GM23338 (cell line): Measurements from ENCODE around the gene HSF5. TPM values are rescaled to one million over a fixed set of nuclear protein-coding genes. Genes with fewer than 3 reads are reported as not detected.

Experiments used
- ATAC-seq: fragments of 200-7000 bp; cut with Tn5 transposase; 3 replicates; pipeline ENCODE4 v1.9.1; 2020
- DNase-seq: peaks from one replicate; pipeline ENCODE4 v3.0.0-alpha.2; 2015; ENCODE audit warnings: low spot score
- H2AFZ ChIP-seq: fragments of 200-600 bp; sonication (generic); 2 replicates; pipeline ENCODE4 v1.8.0; 2016; ENCODE audit warnings: antibody characterized with exemption, mild to moderate bottlenecking, moderate library complexity
- H3F3A ChIP-seq: fragments of 200-600 bp; sonication (generic); replicated peaks from 2 replicates; pipeline ENCODE4 v1.8.0; 2017; ENCODE audit warnings: antibody characterized with exemption, mixed run types, low read depth
- H3K27ac ChIP-seq: fragments of 200-600 bp; sonication (generic); 2 replicates; pipeline ENCODE4 v1.6.1; 2016; ENCODE audit warnings: low read depth
- H3K27me3 ChIP-seq: fragments of 200-600 bp; sonication (generic); 2 replicates; pipeline ENCODE4 v1.8.0; 2016; ENCODE audit warnings: mild to moderate bottlenecking, mixed run types, moderate library complexity; ENCODE audit not compliant: insufficient read depth
- H3K36me3 ChIP-seq: fragments of 200-600 bp; sonication (generic); 2 replicates; pipeline ENCODE4 v1.8.0; 2016; ENCODE audit warnings: mild to moderate bottlenecking; ENCODE audit not compliant: insufficient read depth
- H3K4me1 ChIP-seq: fragments of 200-600 bp; sonication (generic); 2 replicates; pipeline ENCODE4 v1.8.0; 2016; ENCODE audit warnings: mild to moderate bottlenecking, moderate library complexity; ENCODE audit not compliant: insufficient read depth
- H3K4me2 ChIP-seq: fragments of 200-600 bp; sonication (generic); 2 replicates; pipeline ENCODE4 v1.7.1; 2017; ENCODE audit warnings: mixed run types
- H3K4me3 ChIP-seq: fragments of 200-600 bp; sonication (generic); 2 replicates; pipeline ENCODE4 v1.6.1; 2016; ENCODE audit warnings: mixed run types
- H3K79me2 ChIP-seq: fragments of 200-600 bp; sonication (generic); replicated peaks from 2 replicates; pipeline ENCODE4 v1.8.0; 2017; ENCODE audit warnings: mild to moderate bottlenecking; ENCODE audit not compliant: insufficient read depth
- H3K9me2 ChIP-seq: fragments of 200-600 bp; sonication (generic); 2 replicates; pipeline ENCODE4 v1.8.0; 2017; ENCODE audit not compliant: insufficient read depth
- H4K20me1 ChIP-seq: fragments of 200-600 bp; sonication (generic); replicated peaks from 2 replicates; pipeline ENCODE4 v1.8.0; 2017; ENCODE audit warnings: mild to moderate bottlenecking; ENCODE audit not compliant: insufficient read depth
- H3K27ac Mint-ChIP-seq: 2 replicates; pipeline ENCODE4 v1.8.0; 2020; ENCODE audit warnings: inconsistent platforms, mild to moderate bottlenecking, moderate library complexity, mixed read lengths
- H3K27me3 Mint-ChIP-seq: 3 replicates; pipeline ENCODE4 v1.8.0; 2022; ENCODE audit warnings: low read depth, mild to moderate bottlenecking, moderate library complexity, mixed read lengths, inconsistent platforms; ENCODE audit not compliant: insufficient read depth, poor library complexity
- H3K36me3 Mint-ChIP-seq: 3 replicates; pipeline ENCODE4 v1.8.0; 2021; ENCODE audit warnings: low read depth, mild to moderate bottlenecking, inconsistent platforms, moderate library complexity, mixed read lengths
- H3K4me1 Mint-ChIP-seq: 3 replicates; pipeline ENCODE4 v1.8.0; 2020; ENCODE audit warnings: mild to moderate bottlenecking, inconsistent platforms, mixed read lengths
- H3K4me3 Mint-ChIP-seq: 3 replicates; pipeline ENCODE4 v1.8.0; 2021; ENCODE audit warnings: moderate library complexity, mild to moderate bottlenecking, inconsistent platforms, mixed read lengths
- H3K9me3 Mint-ChIP-seq: 3 replicates; pipeline ENCODE4 v1.8.0; 2020; ENCODE audit warnings: moderate library complexity, mild to moderate bottlenecking, inconsistent platforms, mixed read lengths
- CREB1 ChIP-seq: fragments of 250-450 bp; sonication (Bioruptor Pico); IDR thresholded peaks from 2 replicates; pipeline ENCODE4 v1.5.0; 2020; ENCODE audit warnings: low read depth, mild to moderate bottlenecking, moderate library complexity
- CTCF ChIP-seq, 2 experiments: fragments of 200-600 bp in 1 of 2; sonication (generic) in 1 of 2; conservative IDR thresholded peaks; 2 replicates each; pipeline versions ENCODE4 v1.5.1 to v1.6.1; 2016 to 2017; ENCODE audit warnings: antibody characterized with exemption in 2 of 2, low read depth in 2 of 2, mild to moderate bottlenecking in 2 of 2, moderate library complexity in 1 of 2
- ETS1 ChIP-seq: IDR thresholded peaks from 2 replicates; pipeline ENCODE4 v1.6.1; 2016; ENCODE audit warnings: antibody characterized with exemption
- EZH2 ChIP-seq: fragments of 200-600 bp; sonication (generic); IDR thresholded peaks from one replicate; pipeline ENCODE4 v1.8.0; 2017; ENCODE audit warnings: antibody characterized with exemption, mild to moderate bottlenecking, low read depth; ENCODE audit not compliant: unreplicated experiment
- EZH2phosphoT487 ChIP-seq: fragments of 200-600 bp; sonication (generic); IDR thresholded peaks from one replicate; pipeline ENCODE4 v1.8.1; 2018; ENCODE audit warnings: antibody characterized with exemption; ENCODE audit not compliant: unreplicated experiment
- JUNB ChIP-seq: IDR thresholded peaks from one replicate; pipeline ENCODE4 v1.6.1; 2016; ENCODE audit warnings: antibody characterized with exemption; ENCODE audit not compliant: unreplicated experiment
- NANOG ChIP-seq: IDR thresholded peaks from 2 replicates; pipeline ENCODE4 v1.6.1; 2016; ENCODE audit warnings: antibody characterized with exemption, borderline replicate concordance
- POLR2AphosphoS5 ChIP-seq: IDR thresholded peaks from 2 replicates; pipeline ENCODE4 v1.6.1; 2016; ENCODE audit warnings: antibody characterized with exemption, low read depth
- REST ChIP-seq: IDR thresholded peaks from one replicate; pipeline ENCODE4 v1.6.1; 2018; ENCODE audit warnings: antibody characterized with exemption; ENCODE audit not compliant: unreplicated experiment
- STAT1 ChIP-seq: IDR thresholded peaks from one replicate; pipeline ENCODE4 v1.6.1; 2016; ENCODE audit warnings: antibody characterized with exemption; ENCODE audit not compliant: unreplicated experiment
- ZNF114 ChIP-seq: fragments of 250-450 bp; sonication (Bioruptor Pico); IDR thresholded peaks from 2 replicates; pipeline ENCODE4 v1.5.0; 2020; ENCODE audit warnings: mild to moderate bottlenecking, moderate library complexity
- polyA plus RNA-seq: library from polyadenylated mRNA; unstranded; fragments of >200 nt; fragmentation: Nextera tagmentation; extraction: Ambion mirVana; gene quantifications from 2 replicates; pipeline ENCODE4 v1.2.1, GENCODE V29; 2016
- total RNA-seq: library from RNA; depleted of rRNA; stranded (reverse); fragments of >200 nt; shearing (Covaris generic); gene quantifications from 2 replicates; pipeline ENCODE4 v1.2.3, GENCODE V29; 2014

HSF5 gene
- total and polyA plus RNA-seq, 2 experiments from 2014 or later = 0.24 TPM; not detected in 1

GRCh38 chr17:58516644-58517377, 28.6 kb upstream of the HSF5 start (continued):
- no peak for TF ChIP-seq REST
- TF ChIP-seq POLR2AphosphoS5 = no peak
- TF ChIP-seq ETS1 = no peak
- TF ChIP-seq EZH2 = no peak

GRCh38 chr17:58515286-58515685, 27.1 kb upstream of the HSF5 start:
- peak overlapping the region; percentile 92 for H3K27ac ChIP-seq
- ATAC-seq = no peak
- Mint-ChIP-seq H3K27ac (peak overlapping the region; percentile 81), H3K27me3 (peaks cover 16% of the 10 kb centered on the region), H3K9me3 (no peaks in the 10 kb centered on the region; the same call in 2 of the 3 replicates), H3K4me1 (peaks cover 30% of the 10 kb centered on the region), H3K4me3 (peak overlapping the region; percentile 93), H3K36me3 (peaks cover 26% of the 10 kb centered on the region)
- H3K27me3 ChIP-seq = no peaks in the 10 kb centered on the region
- peaks cover 24% of the 10 kb centered on the region for H3K4me1 ChIP-seq
- 0 out of 2 replicates have a peak, but pooled peaks cover 4% of the 10 kb centered on the region for H3K9me2 ChIP-seq
- H4K20me1 ChIP-seq = no peaks in the 10 kb centered on the region; the same call in 1 of the 2 replicates
- peaks cover 22% of the 10 kb centered on the region for H3K36me3 ChIP-seq
- H3K4me3 ChIP-seq = peak overlapping the region; percentile 95
- H3K4me2 ChIP-seq = peak overlapping the region; percentile 82
- peaks cover 8% of the 10 kb centered on the region; the same call in 1 of the 2 replicates for H3F3A ChIP-seq
- DNase-seq = no peak
- peaks cover 34% of the 10 kb centered on the region for H3K79me2 ChIP-seq
- H2AFZ ChIP-seq = peak overlapping the region; percentile 66; the same call in 1 of the 2 replicates
- TF ChIP-seq CREB1 (CRISPR knock-in tag) (no peak), STAT1 (no peak), POLR2AphosphoS5 (no peak), CTCF (conservative IDR thresholded peaks at IDR 0.05; ENCODE audit: low read depth in 2 of 2) (no peak), NANOG (no peak), EZH2phosphoT487 (no peak), ETS1 (no peak), ZNF114 (CRISPR knock-in tag) (no peak), EZH2 (no peak), JUNB (no peak)
